Neuronal stem cell (in vitro differentiated cells): Measurements from ENCODE around the gene SHISA9.

Source experiments
- DNase-seq: peaks from one replicate; pipeline ENCODE4 v3.0.0-alpha.2; 2013; ENCODE audit warnings: low spot score
- H2AFZ ChIP-seq: one replicate; pipeline ENCODE4 v1.6.1; 2013; ENCODE audit warnings: mild to moderate bottlenecking, low read length, inconsistent platforms
- H2AK5ac ChIP-seq: 2 replicates; pipeline ENCODE4 v1.6.1; 2013; ENCODE audit warnings: low read depth, mild to moderate bottlenecking, inconsistent platforms, low read length, moderate library complexity, mixed read lengths
- H2BK120ac ChIP-seq: 2 replicates; pipeline ENCODE4 v1.6.1; 2013; ENCODE audit warnings: low read depth, mild to moderate bottlenecking, inconsistent platforms, low read length, moderate library complexity, mixed read lengths
- H2BK12ac ChIP-seq: one replicate; pipeline ENCODE4 v1.6.1; 2013; ENCODE audit warnings: low read length, inconsistent platforms
- H2BK15ac ChIP-seq: 2 replicates; pipeline ENCODE4 v1.6.1; 2013; ENCODE audit warnings: mild to moderate bottlenecking, low read length, inconsistent platforms, mixed read lengths
- H2BK5ac ChIP-seq: one replicate; pipeline ENCODE4 v1.6.1; 2013; ENCODE audit warnings: inconsistent platforms, mild to moderate bottlenecking, low read length, moderate library complexity
- H3K14ac ChIP-seq: one replicate; pipeline ENCODE4 v1.6.1; 2013; ENCODE audit warnings: low read length, inconsistent platforms
- H3K18ac ChIP-seq: 2 replicates; pipeline ENCODE4 v1.6.1; 2013; ENCODE audit warnings: low read length, inconsistent platforms
- H3K23ac ChIP-seq: 2 replicates; pipeline ENCODE4 v1.6.1; 2013; ENCODE audit warnings: low read depth, mild to moderate bottlenecking, mixed read lengths, low read length, inconsistent platforms; ENCODE audit not compliant: poor library complexity
- H3K27ac ChIP-seq: replicated peaks from 3 replicates; pipeline ENCODE4 v1.5.1; 2013; ENCODE audit warnings: low read length, inconsistent platforms
- H3K27me3 ChIP-seq, 3 experiments: 2 replicates each; pipeline ENCODE4 v1.6.1; 2013; ENCODE audit warnings: low read length in 3 of 3, mild to moderate bottlenecking in 2 of 3, inconsistent platforms in 1 of 3, low read depth in 1 of 3, mixed read lengths in 1 of 3, moderate library complexity in 1 of 3; ENCODE audit not compliant: control insufficient read depth in 3 of 3, insufficient read depth in 3 of 3
- H3K36me3 ChIP-seq, 2 donors: replicated peaks in 1 of 2; 2 replicates each; pipeline ENCODE4 v1.6.1; 2013; ENCODE audit warnings: low read length in 2 of 2; ENCODE audit not compliant: control insufficient read depth in 2 of 2, insufficient read depth in 2 of 2
- H3K4ac ChIP-seq: 2 replicates; pipeline ENCODE4 v1.6.1; 2013; ENCODE audit warnings: inconsistent platforms, mild to moderate bottlenecking, low read length, moderate library complexity
- H3K4me1 ChIP-seq, 2 donors: 1 replicate in 1 of 2; 2 replicates in 1 of 2; pipeline ENCODE4 v1.6.1; 2013; ENCODE audit warnings: low read length in 2 of 2, low read depth in 1 of 2; ENCODE audit not compliant: control insufficient read depth in 2 of 2, insufficient read depth in 1 of 2
- H3K4me2 ChIP-seq: one replicate; pipeline ENCODE4 v1.6.1; 2013; ENCODE audit warnings: mild to moderate bottlenecking, low read length, inconsistent platforms; ENCODE audit not compliant: insufficient read depth, poor library complexity, severe bottlenecking
- H3K4me3 ChIP-seq, 2 donors: 2 replicates each; pipeline ENCODE4 v1.5.1; 2013; ENCODE audit warnings: low read length in 2 of 2, mild to moderate bottlenecking in 2 of 2, inconsistent platforms in 1 of 2, moderate library complexity in 1 of 2
- H3K79me1 ChIP-seq: one replicate; pipeline ENCODE4 v1.6.1; 2013; ENCODE audit warnings: low read depth, mild to moderate bottlenecking, inconsistent platforms, low read length, moderate library complexity
- H3K9ac ChIP-seq: one replicate; pipeline ENCODE4 v1.6.1; 2013; ENCODE audit warnings: mild to moderate bottlenecking, low read depth, low read length, inconsistent platforms; ENCODE audit not compliant: poor library complexity
- H3K9me3 ChIP-seq, 2 donors: replicated peaks in 1 of 2; 2 replicates each; pipeline versions ENCODE3 to v1.6.1; 2013; ENCODE audit warnings: low read length in 2 of 2, mild to moderate bottlenecking in 2 of 2, inconsistent platforms in 1 of 2, low read depth in 1 of 2, mixed read lengths in 1 of 2, moderate library complexity in 1 of 2; ENCODE audit not compliant: control insufficient read depth in 2 of 2, insufficient read depth in 1 of 2
- H4K8ac ChIP-seq: one replicate; pipeline ENCODE4 v1.6.1; 2013; ENCODE audit warnings: low read depth, mild to moderate bottlenecking, inconsistent platforms, low read length, moderate library complexity
- H4K91ac ChIP-seq: one replicate; pipeline ENCODE4 v1.6.1; 2013; ENCODE audit warnings: low read length, low read depth, mild to moderate bottlenecking, inconsistent platforms; ENCODE audit not compliant: poor library complexity
- WGBS, 2 donors: extraction: QIAGEN DNeasy Blood & Tissue Kit; methylation state at CpG; one replicate each; pipeline ENCODE4 v1.1.7; 2013; ENCODE audit warnings: missing lambda C conversion rate in 2 of 2, mixed read lengths in 1 of 2; ENCODE audit not compliant: insufficient read length in 2 of 2, insufficient replicate concordance in 1 of 2; ENCODE audit errors: extremely low coverage in 2 of 2; 5-methylcytosine and 5-hydroxymethylcytosine counted together

The SHISA9 gene

DNA sequence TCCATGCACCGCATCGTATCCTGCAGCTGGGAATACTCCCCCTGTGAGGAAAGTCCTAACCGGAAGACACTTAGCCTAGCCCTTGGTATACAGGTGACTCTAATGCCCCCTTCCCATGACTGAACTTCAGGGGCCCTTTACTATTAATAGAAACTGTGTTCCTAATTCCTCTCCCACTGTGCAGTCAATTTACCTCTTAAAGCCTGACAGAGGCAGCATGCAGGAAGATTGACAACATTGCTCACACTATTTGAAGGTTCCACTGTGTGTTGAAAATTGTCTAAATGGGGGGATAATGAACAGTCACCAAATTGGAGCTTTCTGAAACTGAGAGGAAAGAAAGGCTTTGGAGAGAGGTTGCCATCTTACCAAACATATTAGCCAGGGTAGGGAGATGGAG is 222.6 kb downstream of the SHISA9 start:
- no peak overlapping the region for H4K91ac ChIP-seq
- H3K4me2 ChIP-seq, result no peak overlapping the region
- no peak overlapping the region for H2BK15ac ChIP-seq
- H3K36me3 ChIP-seq, result no peaks in the 10 kb centered on the region
- H3K4ac ChIP-seq, result no peak overlapping the region
- no peak overlapping the region for H3K4me3 ChIP-seq
- no peak overlapping the region for H2BK120ac ChIP-seq
- no peak overlapping the region for H3K14ac ChIP-seq
- no CpG with 5 or more reads among the region's 3 CpGs for WGBS, 2 donors
- H4K8ac ChIP-seq, result no peak overlapping the region
- H2AK5ac ChIP-seq, result no peak overlapping the region
- no peaks in the 10 kb centered on the region for H3K9me3 ChIP-seq
- no peak for DNase-seq
- no peaks in the 10 kb centered on the region for H3K27me3 ChIP-seq
- H3K9ac ChIP-seq, result no peak overlapping the region
- no peak overlapping the region for H2AFZ ChIP-seq
- H3K4me1 ChIP-seq, result peaks cover 0 to 11% of the 10 kb centered on the region in 2 donors
- H3K27ac ChIP-seq, result no peak overlapping the region
- H3K18ac ChIP-seq, result no peak overlapping the region
- no peaks in the 10 kb centered on the region for H3K79me1 ChIP-seq
- no peak overlapping the region for H2BK5ac ChIP-seq
- H2BK12ac ChIP-seq, result no peak overlapping the region
- H3K23ac ChIP-seq, result no peak overlapping the region

DNA sequence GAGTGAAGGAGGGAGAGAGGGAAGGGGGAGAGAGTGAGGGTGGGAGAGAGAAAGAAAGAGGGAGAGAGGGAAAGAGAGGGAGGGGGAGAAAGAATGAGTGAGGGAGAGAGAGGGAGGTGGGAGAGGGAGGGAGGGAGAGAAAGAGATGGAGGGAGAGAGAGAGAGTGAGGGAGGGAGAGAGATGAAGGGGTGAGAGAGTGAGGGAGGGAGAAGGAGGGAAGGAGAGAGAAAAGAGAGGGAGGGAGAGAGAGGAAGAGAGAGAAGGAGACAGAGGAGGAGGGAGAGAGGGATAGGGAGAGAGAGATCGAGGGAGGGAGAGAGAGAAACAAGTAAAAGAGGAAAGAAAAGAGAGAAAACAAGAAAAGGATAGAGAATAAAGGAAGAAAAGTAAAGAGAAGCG is 225.7 kb downstream of the SHISA9 start:
- H3K27me3 ChIP-seq, result no peaks in the 10 kb centered on the region
- H2AFZ ChIP-seq, result no peak overlapping the region
- peaks cover 0 to 5% of the 10 kb centered on the region in 2 donors for H3K4me1 ChIP-seq
- no peak overlapping the region for H3K18ac ChIP-seq
- H3K9me3 ChIP-seq, result no peaks in the 10 kb centered on the region
- no peak overlapping the region for H3K4me3 ChIP-seq
- no peak overlapping the region for H4K8ac ChIP-seq
- H3K14ac ChIP-seq, result no peak overlapping the region
- H3K4ac ChIP-seq, result no peak overlapping the region
- H2BK5ac ChIP-seq, result no peak overlapping the region
- no peak overlapping the region for H2BK120ac ChIP-seq
- no peaks in the 10 kb centered on the region for H3K36me3 ChIP-seq
- no CpG with 5 or more reads among the region's 2 CpGs for WGBS, 2 donors
- no peak overlapping the region for H2BK15ac ChIP-seq
- no peak overlapping the region for H2AK5ac ChIP-seq
- no peak overlapping the region for H3K4me2 ChIP-seq
- no peak overlapping the region for H3K9ac ChIP-seq
- no peak overlapping the region for H4K91ac ChIP-seq
- no peak for DNase-seq
- no peak overlapping the region for H3K27ac ChIP-seq
- H3K23ac ChIP-seq, result no peak overlapping the region
- no peaks in the 10 kb centered on the region for H3K79me1 ChIP-seq
- H2BK12ac ChIP-seq, result no peak overlapping the region

DNA sequence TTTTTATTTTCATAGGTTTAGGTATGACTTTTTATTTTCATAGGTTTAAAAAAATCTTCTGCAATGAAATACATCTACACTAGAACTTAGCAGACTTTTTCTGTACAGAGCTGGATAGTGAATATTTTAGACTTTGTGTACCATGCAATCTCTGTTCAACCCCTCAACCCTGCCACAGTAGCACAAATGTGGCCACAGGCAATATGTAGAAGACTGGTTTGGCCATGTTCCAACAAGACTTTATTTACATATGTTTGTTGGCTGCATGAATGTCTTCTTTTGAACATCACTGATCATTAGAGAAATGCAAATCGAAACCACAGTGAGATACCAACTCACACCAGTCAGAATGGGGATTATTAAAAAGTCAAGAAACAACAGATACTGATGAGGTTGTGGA is 229.2 kb downstream of the SHISA9 start:
- Histone ChIP-seq H2BK15ac (no peak overlapping the region), H3K4me2 (no peak overlapping the region), H3K18ac (no peak overlapping the region), H3K27me3 (no peaks in the 10 kb centered on the region), H3K4me3 (no peak overlapping the region), H3K4ac (no peak overlapping the region), H2BK5ac (no peak overlapping the region), H3K36me3 (peaks cover 0 to 3% of the 10 kb centered on the region in 2 donors), H3K14ac (no peak overlapping the region), H2BK12ac (no peak overlapping the region), H2AFZ (no peak overlapping the region), H2AK5ac (no peak overlapping the region), H4K91ac (no peak overlapping the region), H3K9ac (no peak overlapping the region), H3K79me1 (no peaks in the 10 kb centered on the region), H3K9me3 (peaks cover 0 to 6% of the 10 kb centered on the region in 2 donors), H3K23ac (no peak overlapping the region), H3K4me1 (peaks cover 0 to 5% of the 10 kb centered on the region in 2 donors), H4K8ac (no peak overlapping the region), H3K27ac (no peak overlapping the region), H2BK120ac (no peak overlapping the region)
- WGBS, 2 donors, result no CpG with 5 or more reads among the region's 1 CpG
- DNase-seq, result no peak

DNA sequence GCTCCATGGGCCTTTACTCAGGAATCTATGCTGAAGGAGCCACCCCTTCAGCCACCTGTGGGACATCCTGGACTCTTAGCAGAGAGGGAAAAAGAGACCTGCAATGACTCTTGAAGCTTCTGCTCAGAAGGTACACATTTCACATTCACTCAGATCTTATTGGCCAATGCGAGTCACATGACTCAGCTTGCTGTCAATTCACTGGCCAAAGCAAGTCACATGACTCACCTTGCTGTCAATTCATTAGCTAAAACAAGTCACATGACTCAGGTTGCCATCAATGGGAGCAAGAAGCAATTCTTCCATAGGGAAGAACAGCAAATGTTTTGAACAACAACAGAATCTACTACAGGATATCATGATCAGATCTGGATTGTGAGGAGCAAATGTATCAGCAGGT is 233.4 kb downstream of the SHISA9 start:
- no CpG with 5 or more reads among the region's 1 CpG for WGBS, 2 donors
- Histone ChIP-seq H3K4ac (no peak overlapping the region), H3K79me1 (no peaks in the 10 kb centered on the region), H3K4me2 (no peak overlapping the region), H3K36me3 (peaks cover 0 to 3% of the 10 kb centered on the region in 2 donors), H3K27me3 (no peaks in the 10 kb centered on the region), H3K9ac (no peak overlapping the region), H2BK5ac (no peak overlapping the region), H3K18ac (no peak overlapping the region), H2BK12ac (no peak overlapping the region), H3K27ac (no peak overlapping the region), H4K91ac (no peak overlapping the region), H2AFZ (no peak overlapping the region), H3K14ac (no peak overlapping the region), H3K4me1 (peaks cover 0 to 2% of the 10 kb centered on the region in 2 donors), H2BK15ac (no peak overlapping the region), H2BK120ac (no peak overlapping the region), H3K4me3 (no peak overlapping the region), H3K23ac (no peak overlapping the region), H3K9me3 (peaks cover 0 to 6% of the 10 kb centered on the region in 2 donors), H2AK5ac (no peak overlapping the region), H4K8ac (no peak overlapping the region)
- DNase-seq, result no peak
